Globus pallidus (tissue), 1 donor: Measurements from ENCODE around the gene FARSB.

Experiments used
- DNase-seq: peaks from one replicate; pipeline ENCODE4 v3.0.0-alpha.2; 2015; ENCODE audit warnings: low spot score

The FARSB gene

DNA sequence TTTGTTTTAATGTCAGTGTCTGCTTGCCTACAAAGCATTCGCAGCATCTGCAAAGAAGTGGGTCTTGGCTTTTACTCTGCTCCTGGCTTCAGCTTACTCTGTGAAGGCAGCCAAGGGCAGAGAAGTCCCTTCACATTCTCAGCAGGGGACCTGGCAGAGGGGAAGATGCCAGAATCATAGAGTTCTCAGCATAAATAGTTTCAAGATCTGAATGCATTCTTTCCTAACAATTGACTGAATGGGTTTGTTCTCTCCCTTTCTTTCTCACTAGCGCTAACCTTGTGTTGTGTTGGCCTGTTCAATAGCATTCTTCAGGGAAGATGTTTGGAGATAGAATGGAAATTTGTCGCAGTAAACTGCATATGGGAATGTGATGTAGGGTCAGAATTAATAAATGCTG lies 106.9 kb downstream of the FARSB start:
- no peak for DNase-seq

DNA sequence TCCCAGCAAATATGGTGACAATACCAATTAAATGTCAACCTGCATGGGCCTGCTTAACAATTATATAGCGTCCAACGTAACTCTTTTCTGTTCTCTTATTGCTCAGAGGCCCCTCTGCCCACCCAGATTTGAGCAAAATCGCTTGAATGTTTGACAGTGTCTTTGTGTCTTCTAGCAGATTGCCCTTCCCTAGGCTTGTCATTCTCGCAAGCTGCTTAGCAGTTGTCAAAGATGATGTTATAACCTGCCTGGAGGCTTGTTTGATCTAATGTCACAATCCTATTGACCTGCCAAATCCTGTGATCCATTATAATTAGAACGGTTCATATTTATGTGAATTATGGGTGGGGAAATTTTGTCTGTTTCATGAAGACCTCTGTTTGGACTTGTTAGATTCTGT lies 108.8 kb downstream of the FARSB start:
- no peak for DNase-seq

DNA sequence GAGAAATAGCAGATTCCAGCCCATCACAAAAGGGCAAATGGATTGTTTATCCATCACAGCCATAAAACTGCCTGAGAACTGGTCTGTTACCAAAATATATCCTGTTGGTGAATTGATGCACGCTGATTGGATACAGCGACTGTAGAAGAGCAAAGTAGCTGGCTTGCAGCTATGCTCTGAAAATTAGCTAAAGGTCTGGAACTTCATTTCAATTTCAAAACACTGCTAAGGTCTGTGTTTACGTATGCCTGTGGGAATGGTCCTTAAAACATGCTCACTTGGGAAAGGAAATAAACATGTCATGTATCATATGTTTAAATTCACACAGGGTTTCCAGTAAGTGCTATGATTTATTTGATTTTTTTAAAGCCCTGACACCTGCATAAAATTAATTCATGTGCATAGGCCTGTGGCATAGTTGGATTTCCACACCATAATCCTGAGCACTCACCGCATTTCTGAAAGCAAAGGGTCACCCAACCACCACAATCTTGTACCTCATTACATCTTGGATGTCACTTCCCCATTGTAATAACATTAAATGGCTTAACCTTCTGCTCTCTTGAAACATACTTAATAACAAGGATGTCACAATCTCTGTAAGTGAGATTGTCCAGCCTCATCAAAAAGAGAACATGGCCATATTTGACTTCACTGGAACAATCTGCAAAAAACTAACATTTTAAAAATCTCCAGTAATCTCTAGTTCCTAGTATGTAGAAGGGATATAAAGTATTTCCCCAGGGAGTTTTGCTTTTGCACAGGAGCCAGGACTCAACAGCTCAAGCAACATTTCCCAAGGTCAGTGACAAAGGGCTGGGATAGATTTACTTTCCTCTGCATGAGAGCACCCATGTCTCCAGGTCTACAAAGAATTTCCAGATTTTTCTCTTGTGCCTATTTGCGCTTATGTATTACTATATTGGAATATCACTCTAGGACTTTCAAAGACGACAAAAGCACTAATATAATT lies 109.8 kb downstream of the FARSB start:
- no peak for DNase-seq

DNA sequence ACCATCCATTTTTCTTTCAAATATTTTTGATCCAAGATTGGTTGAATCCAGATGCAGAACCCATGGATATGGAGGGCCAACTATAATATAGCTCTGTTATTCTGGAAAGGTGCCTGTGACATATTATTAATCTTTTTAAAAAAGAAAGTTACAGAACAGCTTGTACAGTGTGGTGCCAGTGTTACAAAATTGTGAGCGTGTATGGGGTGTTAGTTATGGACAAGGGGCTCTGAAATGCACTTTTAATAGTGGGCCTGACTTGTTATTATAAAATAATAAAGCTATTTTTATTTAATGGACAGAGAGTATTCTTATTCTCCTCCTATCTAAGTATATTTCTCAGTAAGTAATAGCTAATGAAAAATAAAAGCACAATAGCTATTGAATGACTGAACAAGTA lies 111.2 kb downstream of the FARSB start:
- no peak for DNase-seq

DNA sequence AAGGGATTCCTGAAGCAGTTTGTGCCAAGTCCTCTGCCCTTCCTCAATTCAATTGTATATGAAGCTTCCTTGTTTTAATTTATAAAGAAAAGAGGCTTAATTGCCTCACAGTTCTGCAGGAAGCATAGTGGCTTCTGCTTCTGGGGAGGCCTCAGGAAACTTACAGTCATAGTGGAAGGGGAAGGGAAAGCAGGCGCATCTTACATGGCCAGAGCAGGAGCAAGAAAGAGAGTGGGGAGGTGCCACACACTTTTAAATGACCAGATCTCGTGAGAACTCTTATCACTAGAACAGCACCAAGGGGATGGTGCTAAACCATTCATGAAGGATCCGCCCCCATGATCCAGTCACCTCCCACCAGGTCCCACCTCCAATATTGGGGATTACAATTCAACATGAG lies 117.4 kb downstream of the FARSB start:
- DNase-seq: no peak

DNA sequence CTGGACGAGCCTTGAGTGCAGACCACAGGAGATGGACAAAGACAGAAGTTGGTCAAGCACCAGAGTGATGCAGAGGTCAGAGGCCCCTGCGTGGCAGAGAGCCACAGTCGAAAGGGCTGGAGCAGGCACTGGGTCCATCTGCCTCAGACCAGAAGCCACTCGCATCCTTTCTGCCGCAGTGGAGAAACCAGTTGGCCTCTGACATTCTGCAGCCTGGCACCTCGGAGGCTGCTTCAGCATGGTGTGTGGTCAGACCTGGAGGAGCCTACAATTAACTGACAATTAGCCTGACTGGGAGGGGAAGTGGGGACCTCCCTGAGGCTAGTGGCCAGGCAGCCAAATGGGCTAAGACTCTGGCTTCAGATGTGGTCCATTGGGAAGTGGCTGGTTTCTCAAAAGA lies 120.4 kb downstream of the FARSB start:
- no peak for DNase-seq

DNA sequence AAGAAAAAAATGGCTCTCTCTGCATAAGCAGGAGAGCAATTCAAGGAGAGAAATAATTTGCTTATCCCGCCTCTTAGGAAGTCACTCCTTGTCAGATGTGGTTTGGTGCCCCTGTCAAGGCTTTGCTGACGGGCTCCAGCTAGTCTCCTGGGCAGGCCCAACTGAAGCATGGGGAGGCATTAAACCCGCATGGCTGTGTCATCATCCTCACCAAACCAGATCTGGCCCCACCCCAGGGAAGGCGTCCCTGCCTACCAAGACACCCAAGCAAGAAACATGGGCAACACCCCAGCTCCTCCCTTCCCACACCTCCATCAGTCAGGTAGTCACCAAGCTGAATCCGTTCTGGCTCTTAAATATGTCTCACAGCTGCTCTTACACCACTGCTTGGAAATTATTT lies 123.6 kb downstream of the FARSB start:
- no peak for DNase-seq

DNA sequence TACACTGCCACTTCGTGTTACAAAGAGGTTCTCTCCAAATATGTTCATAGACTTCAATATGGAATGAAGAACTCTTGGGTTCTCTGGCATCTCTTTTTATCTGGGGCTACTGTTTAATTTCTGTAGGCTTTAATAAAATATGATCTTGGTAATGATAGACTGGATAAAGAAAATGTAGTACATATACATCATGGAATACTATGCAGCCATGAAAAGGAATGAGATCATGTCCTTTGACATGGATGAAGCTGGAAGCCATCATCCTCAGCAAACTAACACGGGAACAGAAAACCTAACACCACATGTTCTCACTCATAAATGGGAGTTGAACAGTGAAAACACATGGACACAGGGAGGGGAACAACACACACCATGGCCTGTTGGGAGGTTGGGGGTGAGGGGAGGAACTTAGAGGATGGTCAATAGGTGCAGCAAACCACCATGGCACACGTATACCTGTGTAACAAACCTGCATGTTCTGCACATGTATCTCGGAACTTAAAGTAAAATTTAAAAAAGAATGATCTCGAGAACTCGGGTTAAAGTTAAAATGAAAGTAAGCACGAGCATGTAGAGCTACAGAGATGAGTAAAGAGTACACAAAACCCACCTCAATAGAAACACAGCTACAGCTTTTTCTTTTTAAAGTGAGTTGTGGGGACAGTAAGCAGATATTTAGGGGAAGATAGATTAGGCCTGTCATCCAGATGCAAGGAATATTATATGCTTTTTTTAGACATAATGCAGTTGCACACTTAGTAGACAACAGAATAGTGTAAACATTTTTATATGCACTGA lies 129.2 kb downstream of the FARSB start:
- no peak for DNase-seq

DNA sequence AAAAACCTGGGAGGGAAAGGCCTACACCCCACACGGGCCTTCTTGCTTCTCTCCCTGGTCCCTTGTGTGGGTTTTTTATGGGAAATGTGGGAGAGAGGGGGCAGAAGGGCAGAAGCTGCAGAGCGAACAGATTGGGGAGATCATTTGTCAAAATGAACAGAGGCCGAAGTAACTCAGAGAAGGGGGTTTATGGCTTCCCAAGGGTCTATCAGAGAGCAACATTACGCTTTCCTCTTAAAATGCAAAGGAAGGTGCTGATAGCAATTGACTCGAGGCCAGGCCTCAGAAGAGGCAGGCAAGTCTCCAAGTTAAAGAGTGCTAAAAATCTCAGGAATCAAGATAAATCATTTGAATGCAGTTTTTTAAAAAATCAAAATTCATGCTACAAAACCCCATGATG lies 130.1 kb downstream of the FARSB start:
- DNase-seq: no peak

DNA sequence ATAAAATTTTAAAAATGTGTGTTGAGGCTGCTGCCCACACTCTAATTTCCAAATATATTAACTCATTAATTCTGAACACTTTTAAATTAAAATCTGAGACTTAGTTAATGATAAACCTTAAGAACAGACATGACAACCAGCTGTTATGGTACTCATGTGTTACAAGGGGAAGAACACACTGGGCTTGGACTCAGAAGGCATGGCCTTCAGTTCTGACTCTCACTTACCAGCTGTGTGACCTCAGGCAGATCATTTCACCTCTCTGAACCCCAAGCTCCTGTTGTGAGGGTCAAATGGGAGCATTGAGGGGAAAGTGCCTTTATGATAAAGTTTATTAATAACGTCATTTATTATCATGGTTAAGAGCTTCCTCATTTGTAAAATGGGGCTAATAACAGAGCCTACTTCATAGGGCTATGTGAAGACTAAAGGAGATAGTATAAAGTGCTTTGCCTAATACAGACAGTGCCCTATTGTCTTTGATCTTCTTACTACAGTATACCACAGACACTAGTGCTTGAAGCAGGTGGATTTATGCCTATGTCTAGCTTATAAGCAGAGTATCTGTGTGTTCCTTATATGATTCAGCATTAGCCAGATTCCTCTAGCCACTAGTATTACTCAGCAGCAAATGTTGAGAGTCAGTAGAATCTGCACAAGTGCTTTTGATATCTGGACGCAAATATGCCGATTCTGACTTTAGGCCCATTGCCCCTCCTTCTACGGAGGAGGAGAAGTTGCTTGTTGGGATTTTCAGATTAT lies 131.9 kb downstream of the FARSB start:
- no peak for DNase-seq

DNA sequence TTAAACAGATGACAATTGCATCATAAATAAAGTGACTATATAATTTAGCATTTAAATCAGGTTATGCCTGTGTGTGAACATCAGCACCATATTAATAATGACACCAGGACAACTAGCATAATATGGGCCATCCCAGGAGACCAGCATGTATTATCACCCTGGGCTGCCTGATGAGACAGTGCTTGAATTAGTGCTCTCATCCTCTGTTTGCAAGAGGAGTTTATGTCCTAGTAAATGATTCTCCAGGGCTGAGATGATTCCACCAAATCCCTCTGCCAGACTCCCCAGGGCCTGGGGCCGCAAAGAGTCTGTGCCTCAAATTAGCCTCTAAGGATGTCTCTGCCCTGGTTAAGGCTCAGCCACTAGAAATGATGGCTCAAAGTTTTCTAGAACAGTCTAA lies 133.8 kb downstream of the FARSB start:
- no peak for DNase-seq

DNA sequence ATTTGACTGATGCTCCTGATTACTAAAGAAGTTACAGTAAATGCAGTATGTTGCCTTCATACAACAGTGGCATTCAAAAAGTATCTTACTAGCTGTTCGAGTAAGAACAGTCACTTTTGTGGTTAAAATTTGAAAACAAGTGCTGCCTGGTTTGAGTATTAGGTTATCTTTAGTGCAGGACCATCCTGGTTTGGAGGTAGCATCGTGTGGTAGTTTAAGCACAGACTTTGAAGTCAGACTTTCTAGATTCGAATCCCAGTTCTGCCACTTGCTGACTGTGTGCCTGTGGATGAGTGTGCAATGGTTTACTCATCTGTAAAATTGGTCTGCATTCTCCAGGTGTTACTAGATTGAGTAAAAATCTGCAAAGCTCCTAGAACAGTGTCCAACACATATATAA lies 134.8 kb downstream of the FARSB start:
- no peak for DNase-seq
